T-helper 1 cell treated with Interleukin-12 subunit alpha and Interleukin-12 subunit beta and Interleukin-4 antibody, amounts not matched to agents 30 ng/mL and 1 ng/mL, for 36 hours (primary cell): Measurements from ENCODE around the gene DOK7. TPM values are rescaled to one million over a fixed set of nuclear protein-coding genes. Genes with fewer than 3 reads are reported as not detected.
"Not testable (repeated sequence)": the region's sequence is repeated elsewhere in the genome, so short reads cannot be mapped to it uniquely, and the experiment has no call there.

Experiments used
- intact Hi-C: fragments of 100-400 bp; cut with micrococcal nuclease; formaldehyde crosslinking; loops from one replicate; pipeline ENCODE4 v1.15.1; 2024
- total RNA-seq: library from RNA; stranded (reverse); gene quantifications from 2 replicates; pipeline ENCODE4 v1.2.3, GENCODE V29; 2022

Gene DOK7
- total RNA-seq, 1 donor from 2014 or later = not detected

DNA sequence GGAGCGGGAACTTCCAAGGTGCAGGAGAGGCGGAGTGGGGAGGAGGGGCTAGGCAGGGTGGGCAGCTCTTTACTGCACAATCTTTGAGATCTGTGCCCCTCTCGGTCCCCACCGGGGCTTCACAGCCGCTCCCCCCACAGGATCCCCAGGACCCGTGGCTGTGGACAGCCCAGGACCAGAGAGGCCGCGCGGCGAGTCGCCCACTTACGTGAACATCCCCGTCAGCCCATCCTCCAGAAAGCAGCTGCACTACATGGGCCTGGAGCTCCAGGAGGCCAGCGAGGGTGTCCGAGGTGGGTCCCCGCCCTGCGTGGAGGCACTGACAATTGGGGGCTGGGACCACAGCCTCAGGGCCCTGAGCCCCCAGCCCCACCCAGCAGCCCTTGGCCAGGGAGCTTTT lies 37.0 kb downstream of the DOK7 start:
- intact Hi-C loops = no loop called here

DNA sequence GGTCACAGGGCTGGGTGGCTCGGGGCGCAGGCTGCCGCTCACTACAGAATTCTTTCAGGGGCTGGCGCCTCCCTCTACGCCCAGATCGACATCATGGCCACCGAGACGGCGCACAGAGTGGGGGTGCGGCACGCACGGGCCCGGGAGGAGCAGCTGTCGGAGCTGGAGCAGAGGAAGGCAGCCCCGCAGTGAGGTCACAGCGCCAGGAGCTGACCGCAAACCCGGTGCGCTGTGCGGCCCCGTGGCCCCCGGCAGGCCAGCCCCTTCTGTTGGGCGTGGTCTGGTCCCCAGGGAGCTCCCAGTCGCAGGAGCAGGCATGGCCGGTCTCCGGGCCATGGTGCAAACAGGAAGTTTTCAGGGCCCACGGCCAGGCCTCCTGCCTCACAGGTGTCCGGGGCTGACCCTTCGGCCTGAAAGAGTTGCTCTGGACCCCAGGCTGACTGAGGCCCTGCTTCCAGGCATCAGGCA lies 37.6 kb downstream of the DOK7 start:
- intact Hi-C loops = no loop called here

DNA sequence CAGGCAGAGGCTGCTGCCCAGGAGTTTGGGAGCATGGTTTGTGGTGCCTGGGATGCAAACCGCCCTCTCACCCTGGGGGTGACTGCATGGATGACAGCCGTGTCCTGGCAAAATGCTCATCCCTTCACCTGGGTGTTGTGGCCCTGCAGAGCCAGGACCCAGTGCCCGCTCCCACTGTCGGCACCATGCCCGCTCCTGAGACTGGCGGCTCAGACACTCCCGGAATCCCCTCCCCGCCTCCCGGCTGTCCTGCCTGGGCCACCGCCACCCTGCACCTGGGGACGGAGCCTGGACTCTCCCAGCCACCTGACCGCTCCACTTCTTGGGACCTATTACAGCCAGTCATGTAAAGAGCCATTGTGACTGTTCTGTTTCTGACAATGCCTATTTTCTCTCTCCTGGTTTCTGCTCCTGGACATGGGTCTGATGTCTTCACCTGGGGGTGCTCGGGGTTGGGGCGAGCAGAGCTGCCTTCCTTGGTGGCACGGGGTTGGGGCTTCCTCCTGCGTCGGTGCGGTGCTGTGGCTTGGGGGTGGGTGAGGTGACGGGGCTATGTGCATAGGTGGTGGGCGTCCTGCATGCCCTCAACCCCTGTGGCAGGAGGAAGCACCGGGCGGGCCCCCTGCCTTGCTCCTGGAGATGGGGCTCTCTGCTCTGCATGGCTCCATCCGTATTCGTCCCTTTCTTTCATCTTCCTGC lies 38.2 kb downstream of the DOK7 start:
- intact Hi-C loops = no loop called here

DNA sequence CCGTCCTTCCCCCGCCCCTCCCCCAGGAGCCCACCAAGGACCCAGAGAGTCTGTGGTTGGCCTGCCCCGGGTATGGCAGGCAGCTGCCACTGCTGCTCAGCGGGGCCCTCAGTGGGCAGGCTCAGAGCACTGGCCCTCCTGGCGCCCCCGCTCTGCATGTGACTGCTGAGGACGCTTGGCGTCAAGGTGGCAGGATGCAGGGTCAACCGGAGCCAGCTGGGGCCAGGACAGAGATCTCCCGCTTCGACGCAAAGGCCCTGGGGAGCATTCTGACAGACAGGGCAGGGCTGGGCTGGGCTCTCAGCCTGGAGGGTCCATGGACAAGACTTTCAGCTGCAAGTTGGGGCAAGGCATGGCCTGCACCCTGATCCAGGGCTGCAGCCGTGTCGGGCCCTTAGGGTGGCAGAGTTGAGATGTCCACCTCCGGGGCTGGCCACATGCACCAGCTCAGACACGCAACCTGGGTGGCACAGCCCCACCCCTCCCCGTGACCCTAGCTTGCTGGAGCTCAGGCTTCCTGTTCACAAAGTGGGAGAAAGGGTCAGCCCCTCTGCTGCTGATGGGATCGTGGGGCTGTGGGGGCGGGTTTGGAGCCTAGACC lies 38.8 kb downstream of the DOK7 start:
- intact Hi-C loops = no loop called here

DNA sequence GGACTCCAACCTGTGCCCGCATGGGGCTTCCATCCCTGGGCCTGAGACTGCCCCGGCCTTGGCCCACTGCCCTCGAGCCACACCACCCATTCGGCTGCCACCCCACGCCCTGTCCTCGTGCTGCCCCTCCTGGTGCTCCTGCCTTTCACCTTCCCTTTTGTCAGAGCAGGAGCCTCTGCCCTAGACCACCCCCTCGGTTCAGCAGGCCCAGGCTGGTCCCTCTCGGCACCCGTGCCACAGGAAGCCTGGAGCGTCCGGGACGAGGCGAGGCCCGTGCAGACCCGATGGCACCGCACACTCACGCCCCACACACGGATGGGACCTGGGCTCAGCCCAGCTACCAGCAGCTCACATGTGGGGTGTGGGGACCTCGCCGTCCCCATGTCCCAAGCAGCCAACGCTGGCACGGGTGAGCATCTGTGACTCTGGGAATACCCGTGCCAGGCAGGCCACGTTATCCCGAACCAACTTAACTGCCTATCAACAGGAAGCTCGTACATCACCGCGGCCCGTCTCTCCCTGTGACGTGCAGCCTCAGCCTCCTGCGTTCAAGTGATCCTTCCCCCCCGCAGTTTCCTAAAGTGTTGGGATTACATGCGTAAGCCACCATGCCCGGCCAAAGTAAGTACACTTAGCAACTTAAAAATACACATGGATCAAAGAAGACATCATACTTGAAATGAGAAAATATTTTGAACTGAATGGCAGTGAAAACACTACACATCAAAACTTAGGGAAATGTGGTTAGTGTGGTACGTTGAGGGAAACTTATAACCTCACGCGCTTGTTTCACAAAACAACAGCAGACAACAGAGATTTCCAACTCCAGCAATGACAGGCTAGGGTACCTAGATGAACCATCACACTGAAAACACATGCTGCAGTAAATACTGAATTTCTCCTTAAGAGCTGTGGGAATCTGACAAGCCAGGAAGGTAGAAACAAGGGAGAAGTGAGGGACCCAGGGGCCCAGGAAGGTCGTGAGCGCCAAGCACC lies 40.1 kb downstream of the DOK7 start:
- intact Hi-C loops = no loop called here

DNA sequence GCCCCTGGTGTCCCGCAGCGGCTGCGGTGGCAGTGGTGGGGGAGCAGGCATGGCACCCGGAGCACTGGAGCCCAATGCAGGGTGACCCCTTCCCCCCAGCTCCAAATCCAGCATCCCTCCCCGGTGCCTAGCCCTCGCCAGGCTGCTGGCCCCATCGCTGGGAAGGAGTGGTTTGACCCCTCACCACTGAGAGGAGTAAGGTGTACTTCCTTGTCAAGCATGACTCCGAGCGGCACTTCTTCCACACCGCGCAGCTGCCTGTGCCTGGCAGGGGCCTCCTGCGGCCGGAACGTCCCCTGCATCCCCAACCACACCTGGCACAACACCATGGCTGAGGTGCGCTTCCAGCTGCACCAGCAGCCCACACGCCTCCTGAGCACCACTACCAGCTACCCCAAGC lies 42.1 kb downstream of the DOK7 start:
- intact Hi-C loops = no loop called here

DNA sequence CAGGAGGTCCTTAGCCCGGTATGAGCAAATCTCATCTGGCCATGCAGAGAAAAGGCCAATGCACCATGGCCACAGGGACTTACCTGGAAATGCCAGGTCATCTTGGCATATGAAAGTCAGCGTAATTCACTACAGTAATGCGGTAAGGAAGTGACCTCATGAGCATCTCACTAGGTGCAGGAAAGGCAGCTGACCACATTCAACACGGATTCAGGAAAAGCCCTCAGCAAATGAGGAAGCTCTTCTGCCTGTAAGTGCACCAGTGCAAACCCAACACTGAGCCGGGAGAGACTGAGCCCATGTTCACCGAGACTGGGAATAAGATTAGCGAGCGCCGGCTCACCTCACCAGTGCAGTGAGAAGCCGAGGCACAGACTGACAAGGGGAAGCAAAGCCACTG lies 45.4 kb downstream of the DOK7 start:
- intact Hi-C loops = no loop called here

DNA sequence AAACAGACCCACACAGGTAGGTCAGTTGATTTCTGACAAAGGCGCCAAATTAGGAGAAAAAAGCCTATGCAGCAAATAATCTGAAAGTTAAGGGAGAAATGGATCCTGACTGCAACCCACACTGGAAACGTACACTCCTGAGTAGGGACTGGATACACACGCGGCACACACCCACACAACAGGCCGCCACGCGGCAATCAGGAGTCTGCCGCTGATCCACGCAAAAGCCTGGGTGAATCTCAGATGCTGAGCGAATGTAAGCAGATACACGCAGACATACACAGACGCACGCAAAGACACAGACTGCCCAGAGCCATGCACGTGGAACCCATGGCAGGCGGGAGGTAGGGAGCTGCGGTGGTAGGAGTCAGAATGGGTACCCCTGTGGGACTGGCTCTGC lies 47.4 kb downstream of the DOK7 start:
- intact Hi-C loops = no loop called here

DNA sequence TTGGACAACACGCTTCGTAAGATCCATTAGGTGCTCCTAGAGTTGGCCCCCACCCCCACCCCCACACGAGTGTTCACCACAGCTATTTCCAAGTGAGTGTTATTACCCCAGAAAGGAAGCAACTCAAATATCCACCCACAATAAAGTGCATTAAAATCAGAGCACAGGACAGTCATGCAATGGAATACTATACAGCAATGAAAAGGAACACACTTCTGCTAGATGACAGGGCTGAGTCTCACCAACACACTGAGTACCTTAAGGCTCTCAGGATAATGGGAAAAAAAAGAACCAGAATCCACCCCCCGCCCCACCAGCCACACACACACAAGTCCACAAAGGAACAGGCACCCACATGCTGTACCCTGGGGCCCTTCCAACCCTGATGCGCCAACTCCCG lies 48.1 kb downstream of the DOK7 start:
- intact Hi-C loops = no loop called here

DNA sequence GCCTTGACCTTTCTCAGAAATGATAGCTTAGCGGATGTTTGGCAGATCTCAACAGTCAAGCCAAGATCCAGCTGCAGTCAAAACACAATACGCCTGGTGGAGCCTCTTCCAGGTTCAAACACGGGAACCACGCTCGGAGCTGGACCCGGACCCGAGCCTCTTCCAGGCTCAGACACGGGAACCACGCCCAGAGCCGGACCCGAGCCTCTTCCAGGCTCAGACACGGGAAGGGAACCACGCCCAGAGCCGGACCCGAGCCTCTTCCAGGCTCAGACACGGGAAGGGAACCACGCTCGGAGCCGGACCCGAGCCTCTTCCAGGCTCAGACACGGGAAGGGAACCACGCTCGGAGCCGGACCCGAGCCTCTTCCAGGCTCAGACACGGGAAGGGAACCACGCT lies 48.5 kb downstream of the DOK7 start:
- intact Hi-C loops = not testable (repeated sequence)

DNA sequence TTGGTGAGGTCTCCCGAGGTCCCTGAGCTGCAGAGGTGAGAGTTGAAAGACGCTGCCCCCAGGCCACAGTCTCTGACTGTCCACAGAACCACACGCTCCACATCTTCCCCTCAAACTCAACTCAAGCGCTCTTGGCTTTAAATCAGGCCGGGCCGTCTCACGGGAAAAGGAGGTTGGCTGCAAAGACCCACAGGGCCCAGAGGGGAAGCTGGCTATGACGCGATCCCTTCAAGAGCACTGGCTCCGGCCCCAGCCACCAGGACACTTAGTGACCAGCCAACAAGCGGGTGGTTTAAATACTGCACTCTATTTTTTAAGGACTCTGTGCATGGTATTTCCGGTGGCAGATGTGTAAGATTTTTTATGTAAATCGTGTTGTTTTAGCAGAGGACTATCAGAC lies 49.2 kb downstream of the DOK7 start:
- intact Hi-C loops = no loop called here

DNA sequence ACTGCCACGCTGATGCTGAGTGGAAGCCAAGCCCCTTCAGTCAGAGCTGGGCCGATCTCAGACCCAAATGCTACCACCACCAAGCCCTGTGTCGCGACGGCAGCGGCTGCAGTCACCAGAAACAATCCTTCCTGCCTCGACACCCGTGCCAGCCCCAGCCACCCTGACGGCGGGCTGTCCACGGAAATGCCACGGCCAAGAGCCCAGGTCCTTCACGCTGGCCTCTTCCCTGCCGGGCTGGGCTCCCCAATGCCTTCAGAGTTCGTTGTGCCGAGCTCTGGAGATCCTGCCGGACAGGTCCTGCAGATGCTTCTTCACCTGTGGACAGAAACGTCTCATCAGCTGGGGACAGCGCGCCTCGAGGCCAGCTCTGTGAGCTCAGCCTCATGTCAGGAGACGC lies 49.6 kb downstream of the DOK7 start:
- intact Hi-C loops = no loop called here

DNA sequence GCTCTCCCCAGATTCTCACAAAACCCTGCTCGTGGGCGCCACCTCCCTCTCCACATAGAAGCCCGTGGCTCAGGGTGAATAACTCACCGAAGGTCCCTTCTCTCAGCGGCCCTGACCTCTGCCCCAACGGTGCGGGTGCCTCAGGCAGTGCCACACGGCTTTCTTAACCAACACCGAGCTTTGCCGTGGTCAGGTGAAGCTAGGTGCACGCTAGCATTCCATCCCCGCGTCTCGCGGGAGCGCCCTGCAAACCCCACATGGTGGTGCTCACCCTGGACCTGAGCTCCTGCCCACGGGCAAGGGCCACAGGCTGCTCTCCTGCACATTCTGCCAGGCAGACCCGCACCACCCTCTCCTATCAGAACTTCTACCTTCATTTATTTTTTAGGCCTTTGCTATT lies 50.7 kb downstream of the DOK7 start:
- intact Hi-C loops = no loop called here

DNA sequence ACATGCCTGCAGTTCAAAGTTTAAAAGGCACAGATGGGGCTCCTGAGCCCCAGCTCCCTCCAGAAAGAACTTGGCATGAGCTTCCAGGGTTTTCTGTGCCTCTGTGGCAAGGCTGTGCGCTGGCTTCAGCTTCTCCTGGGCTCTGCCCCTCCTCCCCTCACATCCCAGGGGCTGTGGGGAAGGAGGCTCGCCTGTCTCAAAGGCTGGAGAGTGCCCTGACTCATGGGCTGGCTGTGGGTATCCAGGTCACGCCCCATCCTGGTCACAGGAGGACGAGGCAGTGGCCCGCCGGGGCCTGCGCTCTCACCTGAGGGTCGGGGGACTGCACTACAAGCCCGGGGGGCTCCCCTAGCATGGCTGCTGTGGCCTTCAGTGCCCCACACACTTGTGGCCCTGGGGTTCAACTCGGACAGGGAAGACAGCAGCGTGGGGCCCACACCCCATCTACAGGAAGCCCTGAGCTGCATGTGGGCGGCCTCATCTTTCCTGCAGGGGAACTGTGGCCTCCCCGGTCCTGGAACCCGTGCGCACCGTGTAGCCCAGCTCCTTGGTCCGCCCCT lies 51.2 kb downstream of the DOK7 start:
- intact Hi-C loops = no loop called here

DNA sequence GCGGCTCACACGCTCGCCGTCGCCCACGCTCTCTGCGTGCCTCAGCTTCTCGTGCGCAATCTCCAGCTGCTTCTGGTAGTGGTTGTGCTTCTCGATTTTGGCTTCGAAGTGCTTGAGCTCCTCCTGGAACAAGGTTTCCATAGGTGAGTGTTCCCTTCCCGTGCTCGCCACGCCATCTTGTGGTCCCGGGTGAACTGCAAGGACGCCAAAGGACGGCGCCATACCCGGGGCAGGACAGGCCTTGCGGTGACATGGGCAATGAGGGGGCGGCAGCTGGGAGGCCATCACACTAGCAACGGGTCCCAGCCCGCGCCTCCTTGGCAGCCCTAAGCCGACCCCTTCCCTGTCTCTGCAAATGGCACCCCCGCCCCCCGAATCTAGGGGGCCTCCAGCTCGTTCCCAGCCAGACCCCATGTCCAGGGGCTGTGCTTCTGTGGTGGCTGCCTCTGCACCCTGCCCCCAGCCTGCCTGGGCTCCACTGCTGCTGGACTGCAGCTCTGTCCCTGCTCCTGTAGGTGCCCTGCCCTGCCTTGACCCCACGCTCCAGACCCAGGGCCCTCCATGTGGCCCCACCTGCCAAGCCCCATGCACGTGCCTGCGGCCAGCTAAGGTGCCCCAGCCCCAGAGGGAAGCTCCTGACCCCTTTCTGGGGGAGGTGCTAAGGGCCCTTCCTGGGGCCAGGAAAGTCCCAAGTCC lies 51.8 kb downstream of the DOK7 start:
- intact Hi-C loops = no loop called here

DNA sequence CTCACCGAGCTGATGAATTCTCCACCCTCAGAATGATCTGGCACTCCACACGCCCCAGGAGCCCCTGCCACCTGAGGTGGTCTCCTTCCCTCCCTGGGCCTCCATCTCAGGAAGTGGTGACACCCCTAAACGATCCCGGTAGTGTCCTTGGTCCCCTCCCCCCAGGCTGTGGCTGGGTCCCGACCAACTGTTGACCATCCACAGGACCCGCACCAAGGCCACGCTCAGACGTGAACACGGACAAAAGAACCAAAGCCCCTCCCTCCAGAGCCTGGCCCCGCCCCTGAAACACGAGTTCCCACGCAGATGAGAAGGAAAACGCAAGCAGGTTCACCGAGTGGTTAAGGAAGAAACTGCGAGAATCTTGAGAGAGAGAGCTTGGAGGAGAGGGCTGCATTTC lies 52.5 kb downstream of the DOK7 start:
- intact Hi-C loops = no loop called here

DNA sequence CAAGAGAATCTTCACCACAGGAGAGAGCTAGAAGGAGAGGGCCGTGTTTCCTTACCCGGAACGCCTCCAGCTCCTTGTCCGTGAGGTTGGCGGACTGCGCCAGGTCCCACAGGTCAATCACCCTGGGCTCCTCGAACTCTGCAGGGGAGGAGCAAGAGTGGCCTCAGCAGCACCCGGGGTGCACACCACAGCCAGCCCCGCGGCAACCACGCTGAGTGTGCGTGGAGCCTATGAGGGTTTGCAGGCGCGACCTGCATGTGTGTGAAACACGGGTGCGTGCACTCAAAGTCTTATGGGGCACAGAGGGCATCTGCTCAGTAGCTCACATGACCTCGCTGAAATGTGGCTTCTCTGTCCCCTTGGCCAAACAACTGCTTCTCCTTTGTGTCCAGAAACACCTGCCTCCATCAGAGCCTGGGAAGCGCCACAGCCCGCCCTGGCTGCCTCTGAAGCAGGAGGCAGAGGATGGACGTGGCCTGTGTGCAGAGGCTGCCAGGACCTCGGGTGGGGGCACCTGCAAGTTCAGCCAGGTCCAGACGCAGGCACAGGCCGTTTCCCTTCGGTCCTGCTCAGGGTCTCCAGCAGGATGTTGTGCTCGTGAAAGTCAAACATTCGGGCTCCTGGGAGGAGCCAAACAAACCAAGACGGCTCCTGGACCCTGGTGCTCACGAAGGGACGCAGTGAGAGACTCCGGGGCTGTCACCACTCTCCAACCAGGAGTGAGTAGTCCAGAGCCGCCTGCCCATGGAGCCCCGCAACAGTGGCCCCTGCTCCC lies 53.1 kb downstream of the DOK7 start:
- intact Hi-C loops = no loop called here

DNA sequence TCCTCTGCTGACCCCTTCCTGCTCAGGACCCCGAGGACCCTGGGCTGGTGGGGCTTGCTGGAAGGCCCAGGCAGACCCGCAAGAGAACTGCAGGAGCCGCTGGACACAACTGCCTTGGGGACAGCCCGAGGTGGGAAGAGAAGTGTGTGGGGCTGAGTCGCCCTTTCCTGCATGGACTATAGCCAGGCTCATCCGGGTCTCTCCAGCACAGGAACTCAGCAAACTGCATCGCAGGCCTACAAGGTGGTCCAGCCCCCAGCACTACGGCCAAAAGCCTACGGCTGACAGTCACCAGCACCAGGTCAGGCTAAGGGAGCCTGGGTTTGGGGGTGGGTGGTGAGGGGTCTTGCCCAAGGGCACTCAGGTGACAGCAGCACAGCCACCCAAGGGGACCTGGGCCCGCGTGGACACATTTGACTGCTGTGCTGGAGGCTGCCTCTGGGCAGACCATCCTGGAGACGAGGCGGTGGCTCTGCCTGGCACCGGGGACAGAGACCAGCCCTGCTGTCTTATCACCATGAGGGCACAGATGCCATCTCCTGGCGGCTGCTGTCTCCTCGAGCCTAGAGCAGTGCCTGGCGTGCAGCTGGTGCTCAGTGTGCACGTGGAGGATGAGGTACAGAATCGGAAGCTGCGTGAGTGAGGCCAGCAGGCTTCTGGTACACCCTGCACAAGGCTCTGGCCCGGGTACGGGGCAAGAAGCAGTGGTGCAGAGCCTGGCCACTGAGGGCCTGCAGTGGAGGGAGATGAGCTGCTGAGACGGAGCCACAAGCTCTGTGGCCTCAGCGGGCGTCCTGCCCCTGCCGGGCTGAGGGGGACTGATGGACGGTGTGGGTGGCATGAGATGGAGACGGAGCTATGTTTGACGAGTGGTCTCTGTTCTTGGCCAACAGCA lies 54.0 kb downstream of the DOK7 start:
- intact Hi-C loops = no loop called here

DNA sequence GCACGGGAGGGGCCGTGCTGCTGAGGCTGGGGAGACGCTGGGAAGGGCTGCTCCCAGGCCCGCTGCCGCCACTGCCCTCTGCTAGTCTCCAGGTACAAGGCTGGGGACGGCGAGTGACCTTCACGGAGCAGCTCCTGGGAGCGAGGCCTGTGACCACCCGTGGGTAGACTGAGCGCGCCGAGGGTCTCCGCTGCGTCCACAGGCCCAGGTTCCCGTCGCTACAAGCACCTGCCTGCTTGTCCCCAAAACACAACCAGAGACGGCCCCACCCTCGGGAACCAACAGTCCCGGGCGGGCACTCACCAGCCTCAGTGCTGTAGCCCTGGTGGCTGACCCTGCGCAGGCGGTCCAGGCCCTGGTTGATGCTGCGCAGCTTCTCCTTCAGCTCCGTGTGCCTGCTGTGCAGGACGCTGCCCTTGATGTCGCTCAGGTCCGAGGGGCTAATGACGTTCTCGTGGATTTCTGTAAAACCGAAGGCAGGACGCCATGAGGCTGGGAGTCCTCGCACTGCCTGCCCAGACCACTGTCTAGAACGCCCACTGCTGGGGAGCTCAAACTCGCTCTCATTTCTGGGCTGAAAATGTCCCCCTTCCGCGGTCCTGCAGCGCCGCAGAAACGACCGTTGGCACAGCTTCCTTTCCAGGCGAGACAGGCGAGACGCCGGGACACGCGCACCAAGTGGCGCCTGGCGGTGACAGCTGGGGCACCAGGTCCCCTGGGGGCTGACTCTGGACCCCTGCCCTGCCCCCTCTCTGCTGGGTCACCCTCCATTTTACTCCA lies 54.8 kb downstream of the DOK7 start:
- intact Hi-C loops = no loop called here
